HEK293T (cell line): ENCODE results near the gene NCCRP1.

Experiments used
- ARNT ChIP-seq: fragments of 450-650 bp; IDR thresholded peaks from 2 replicates; pipeline ENCODE4 v1.6.1; 2017; ENCODE audit warnings: mild to moderate bottlenecking
- NFRKB ChIP-seq: fragments of 450-650 bp; IDR thresholded peaks from 2 replicates; pipeline ENCODE4 v1.6.1; 2016; ENCODE audit warnings: mild to moderate bottlenecking, moderate library complexity
- SUZ12 ChIP-seq: fragments of 450-650 bp; IDR thresholded peaks from 2 replicates; pipeline ENCODE4 v1.6.1; 2016; ENCODE audit warnings: mild to moderate bottlenecking

DNA sequence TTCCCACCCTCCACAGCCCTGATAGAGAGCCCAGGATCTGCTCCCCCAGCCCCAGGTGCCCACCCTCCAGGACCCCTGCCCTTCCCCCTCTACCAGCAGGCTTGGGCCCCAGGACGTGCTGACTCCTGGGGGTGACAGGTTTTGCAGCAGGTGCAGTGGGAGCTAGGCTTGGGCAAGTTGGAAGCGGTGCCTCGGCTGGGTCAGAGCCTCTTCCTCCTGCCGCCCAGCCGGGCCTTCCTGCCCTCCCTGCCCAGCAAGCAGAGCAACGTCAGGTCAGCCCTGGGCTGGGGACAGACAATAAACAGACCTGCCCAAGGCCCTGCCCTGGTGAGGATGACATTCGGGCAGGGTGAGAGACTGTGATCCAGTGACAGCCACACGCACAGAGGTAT lies 9.2 kb upstream of the NCCRP1 start:
- TF ChIP-seq ARNT: no peak
- TF ChIP-seq SUZ12: no peak
- TF ChIP-seq NFRKB: no peak
